CD14-positive monocyte (primary cell): ENCODE measurements around the gene FAM53B. TPM values are rescaled to one million over a fixed set of nuclear protein-coding genes. Genes with fewer than 3 reads are reported as not detected.
A peak's percentile ranks its signal among the peaks of the same experiment; 100 is the strongest.

ENCODE experiments used
- DNase-seq, 3 donors: peaks; one replicate each; pipeline ENCODE4 v3.0.0-alpha.2; 2011 to 2022
- H2AFZ ChIP-seq: 2 replicates; pipeline ENCODE4 v1.6.0; 2012; ENCODE audit warnings: mild to moderate bottlenecking, low read depth, low read length, inconsistent platforms; ENCODE audit not compliant: insufficient read depth, poor library complexity, severe bottlenecking
- H3K27ac ChIP-seq, 2 donors: 1 replicate in 1 of 2; 2 replicates in 1 of 2; pipeline ENCODE4 v1.5.1; 2012 to 2013; ENCODE audit warnings: low read length in 2 of 2, control low read depth in 1 of 2, inconsistent platforms in 1 of 2, low read depth in 1 of 2, mild to moderate bottlenecking in 1 of 2
- H3K27me3 ChIP-seq, 2 donors: one replicate each; pipeline versions ENCODE4 v1.6.0 to v1.6.1; 2011 to 2013; ENCODE audit warnings: low read length in 2 of 2; ENCODE audit not compliant: control insufficient read depth in 2 of 2, insufficient read depth in 2 of 2
- H3K36me3 ChIP-seq, 2 donors: replicated peaks in 1 of 2; 1 replicate in 1 of 2; 2 replicates in 1 of 2; pipeline versions ENCODE4 v1.5.1 to v1.6.1; 2012 to 2013; ENCODE audit warnings: low read length in 2 of 2, control low read depth in 1 of 2, inconsistent platforms in 1 of 2, mild to moderate bottlenecking in 1 of 2; ENCODE audit not compliant: insufficient read depth in 2 of 2, control insufficient read depth in 1 of 2
- H3K4me1 ChIP-seq, 2 donors: 1 replicate in 1 of 2; 2 replicates in 1 of 2; pipeline versions ENCODE4 v1.5.1 to v1.6.1; 2012 to 2013; ENCODE audit warnings: low read length in 2 of 2, control low read depth in 1 of 2, inconsistent platforms in 1 of 2, mild to moderate bottlenecking in 1 of 2, moderate library complexity in 1 of 2; ENCODE audit not compliant: insufficient read depth in 2 of 2, control insufficient read depth in 1 of 2
- H3K4me2 ChIP-seq: replicated peaks from 2 replicates; pipeline ENCODE3; 2012; ENCODE audit warnings: low read length, moderate library complexity, mild to moderate bottlenecking; ENCODE audit not compliant: poor library complexity, severe bottlenecking; ENCODE audit errors: extremely low read depth
- H3K4me3 ChIP-seq, 3 experiments: fragments of 200-600 bp in 1 of 3; sonication (generic) in 1 of 3; replicated peaks in 1 of 3; 1 replicate in 2 of 3; 2 replicates in 1 of 3; pipeline ENCODE4 v1.5.1; 2011 to 2013; ENCODE audit warnings: low read length in 3 of 3, mild to moderate bottlenecking in 3 of 3, control low read depth in 2 of 3, low read depth in 2 of 3, inconsistent platforms in 1 of 3, moderate library complexity in 1 of 3
- H3K79me2 ChIP-seq: 2 replicates; pipeline ENCODE4 v1.6.0; 2012; ENCODE audit warnings: mild to moderate bottlenecking, control low read depth, inconsistent platforms, low read length, moderate library complexity; ENCODE audit not compliant: insufficient read depth
- H3K9ac ChIP-seq: 2 replicates; pipeline ENCODE4 v1.6.0; 2017; ENCODE audit warnings: low read length, mild to moderate bottlenecking; ENCODE audit not compliant: insufficient read depth, poor library complexity, severe bottlenecking
- H3K9me3 ChIP-seq, 2 donors: replicated peaks in 1 of 2; 1 replicate in 1 of 2; 2 replicates in 1 of 2; pipeline versions ENCODE4 v1.5.1 to v1.6.1; 2012 to 2013; ENCODE audit warnings: low read length in 2 of 2, control low read depth in 1 of 2; ENCODE audit not compliant: control insufficient read depth in 1 of 2, insufficient read depth in 1 of 2
- H4K20me1 ChIP-seq: 2 replicates; pipeline ENCODE4 v1.6.0; 2012; ENCODE audit warnings: mild to moderate bottlenecking, low read length, control low read depth, moderate library complexity; ENCODE audit not compliant: insufficient read depth
- H3K27ac Mint-ChIP-seq, 7 donors: one replicate each; pipeline ENCODE4 v1.8.0; 2020; ENCODE audit warnings: mild to moderate bottlenecking in 7 of 7, mixed read lengths in 7 of 7, moderate library complexity in 6 of 7, inconsistent platforms in 2 of 7
- H3K27me3 Mint-ChIP-seq, 3 donors: one replicate each; pipeline ENCODE4 v1.8.0; 2021 to 2022; ENCODE audit warnings: low read depth in 3 of 3, mild to moderate bottlenecking in 3 of 3, mixed read lengths in 3 of 3, moderate library complexity in 3 of 3, inconsistent platforms in 1 of 3
- H3K36me3 Mint-ChIP-seq, 2 donors: one replicate each; pipeline ENCODE4 v1.8.0; 2020; ENCODE audit warnings: mixed read lengths in 2 of 2, inconsistent platforms in 1 of 2, mild to moderate bottlenecking in 1 of 2
- H3K4me1 Mint-ChIP-seq: one replicate; pipeline ENCODE4 v1.8.0; 2020; ENCODE audit warnings: mild to moderate bottlenecking, mixed read lengths
- H3K4me3 Mint-ChIP-seq, 2 donors: one replicate each; pipeline ENCODE4 v1.8.0; 2020; ENCODE audit warnings: mild to moderate bottlenecking in 2 of 2, mixed read lengths in 2 of 2, moderate library complexity in 1 of 2
- H3K9me3 Mint-ChIP-seq, 7 donors: one replicate each; pipeline ENCODE4 v1.8.0; 2020 to 2022; ENCODE audit warnings: mixed read lengths in 7 of 7, mild to moderate bottlenecking in 6 of 7, moderate library complexity in 6 of 7, inconsistent platforms in 2 of 7
- CTCF ChIP-seq: fragments of 200-600 bp; IDR thresholded peaks from one replicate; pipeline ENCODE4 v1.8.0; 2022; ENCODE audit warnings: antibody characterized with exemption, mild to moderate bottlenecking
- WGBS: methylation state at CpG from one replicate; pipeline ENCODE4 v1.1.5; 2013; ENCODE audit warnings: missing lambda C conversion rate; ENCODE audit not compliant: insufficient coverage; 5-methylcytosine and 5-hydroxymethylcytosine counted together
- intact Hi-C, 2 donors: fragments of 100-400 bp; cut with micrococcal nuclease; formaldehyde crosslinking; loops; one replicate each; pipeline versions ENCODE4 v1.15.0 to v1.15.1; 2023
- polyA plus RNA-seq, 3 donors: library from polyadenylated mRNA; depleted of rRNA in 1 of 3; unstranded in 2 of 3; stranded (reverse) in 1 of 3; fragments of 300-500 nt in 2 of 3; fragments of >200 nt in 1 of 3; fragmentation: Illumina TruSeq in 2 of 3; gene quantifications; 1 replicate in 2 of 3; 2 replicates in 1 of 3; pipeline ENCODE4 v1.2.3, GENCODE V29; 2012 to 2021

The FAM53B gene
- polyA plus RNA-seq, 3 donors: 5.8 to 23.3 (median 12.6) TPM

- Histone ChIP-seq H3K9ac (no peak overlapping the region), H3K4me1 (peaks cover 15 to 17% of the 10 kb centered on the region in 2 donors), H3K4me3 (no peak overlapping the region), H3K4me2 (no peak overlapping the region), H3K79me2 (peaks cover 97% of the 10 kb centered on the region), H3K9me3 (no peaks in the 10 kb centered on the region), H3K27ac (no peak overlapping the region), H3K27me3 (no peaks in the 10 kb centered on the region), H4K20me1 (peaks cover 100% of the 10 kb centered on the region), H3K36me3 (peaks cover 39 to 67% of the 10 kb centered on the region in 2 donors), H2AFZ (no peak overlapping the region)
- Mint-ChIP-seq H3K9me3 (no peaks in the 10 kb centered on the region), H3K27me3 (peaks cover 0 to 2% (median 0%) of the 10 kb centered on the region in 3 donors), H3K4me3 (no peak overlapping the region), H3K27ac (no peak overlapping the region), H3K4me1 (peaks cover 30% of the 10 kb centered on the region), H3K36me3 (peaks cover 63 to 89% of the 10 kb centered on the region in 2 donors)
- TF ChIP-seq CTCF: no peak
- no peak for DNase-seq
- intact Hi-C loops: no loop called here
- WGBS: 96% methylated on average over 2 of the region's 3 CpGs
Observed at GRCh38 chr10:124665980-124666379, 78.2 kb downstream of the FAM53B start.

- Histone ChIP-seq H3K27me3 (no peaks in the 10 kb centered on the region), H3K27ac (peak overlapping the region in 1 of 2 donors; percentile 31), H3K4me2 (no peak overlapping the region), H3K4me1 (peaks cover 10 to 13% of the 10 kb centered on the region in 2 donors), H3K79me2 (peaks cover 98% of the 10 kb centered on the region), H3K36me3 (peaks cover 39 to 71% of the 10 kb centered on the region in 2 donors), H3K4me3 (no peak overlapping the region), H4K20me1 (peaks cover 100% of the 10 kb centered on the region), H2AFZ (no peak overlapping the region), H3K9ac (no peak overlapping the region), H3K9me3 (no peaks in the 10 kb centered on the region)
- Mint-ChIP-seq H3K9me3 (no peaks in the 10 kb centered on the region), H3K4me1 (peaks cover 25% of the 10 kb centered on the region), H3K4me3 (no peak overlapping the region), H3K27me3 (peaks cover 0 to 2% (median 0%) of the 10 kb centered on the region in 3 donors), H3K36me3 (peaks cover 59 to 89% of the 10 kb centered on the region in 2 donors), H3K27ac (no peak overlapping the region)
- no peak for TF ChIP-seq CTCF
- WGBS: 98% methylated on average over 8 of the region's 8 CpGs
- DNase-seq: no peak
- intact Hi-C loops: no loop called here
Observed at GRCh38 chr10:124665558-124665957, 78.6 kb downstream of the FAM53B start.
